Lung (tissue), 12 donors: ENCODE results near the gene ATP5PD. TPM values are rescaled to one million over a fixed set of nuclear protein-coding genes. Genes with fewer than 3 reads are reported as not detected.
"Not testable (repeated sequence)": the region's sequence is repeated elsewhere in the genome, so short reads cannot be mapped to it uniquely, and the experiment has no call there.

Source experiments
- ATAC-seq: fragments of 200-7000 bp; cut with Tn5 transposase; one replicate; pipeline ENCODE4 v1.9.1; 2020; ENCODE audit warnings: moderate number of reproducible peaks; ENCODE audit not compliant: insufficient read depth, low FRiP score
- DNase-seq, 3 donors: peaks; one replicate each; pipeline ENCODE4 v3.0.0-alpha.2; 2013 to 2017
- H3K27ac ChIP-seq, 2 donors: one replicate each; pipeline ENCODE4 v1.5.1; 2013; ENCODE audit warnings: mild to moderate bottlenecking in 2 of 2, moderate library complexity in 2 of 2, control low read depth in 1 of 2, inconsistent platforms in 1 of 2, low read depth in 1 of 2, low read length in 1 of 2
- H3K27me3 ChIP-seq, 3 donors: one replicate each; pipeline ENCODE4 v1.5.1; 2013; ENCODE audit warnings: low read length in 2 of 3; ENCODE audit not compliant: control insufficient read depth in 3 of 3, insufficient read depth in 3 of 3
- H3K36me3 ChIP-seq, 4 donors: one replicate each; pipeline ENCODE4 v1.5.1; 2013; ENCODE audit warnings: low read length in 4 of 4, mild to moderate bottlenecking in 1 of 4, moderate library complexity in 1 of 4; ENCODE audit not compliant: control insufficient read depth in 4 of 4, insufficient read depth in 4 of 4
- H3K4me1 ChIP-seq, 5 donors: one replicate each; pipeline ENCODE4 v1.5.1; 2013; ENCODE audit warnings: low read length in 5 of 5, mild to moderate bottlenecking in 2 of 5, moderate library complexity in 1 of 5; ENCODE audit not compliant: control insufficient read depth in 5 of 5, insufficient read depth in 5 of 5
- H3K4me3 ChIP-seq: one replicate; pipeline ENCODE4 v1.5.1; 2013; ENCODE audit warnings: mild to moderate bottlenecking, control low read depth, moderate library complexity
- H3K9ac ChIP-seq, 2 donors: one replicate each; pipeline ENCODE4 v1.5.1; 2013; ENCODE audit warnings: low read length in 2 of 2, control low read depth in 1 of 2; ENCODE audit not compliant: insufficient read depth in 1 of 2
- H3K9me3 ChIP-seq, 4 donors: one replicate each; pipeline ENCODE4 v1.5.1; 2013; ENCODE audit warnings: low read length in 3 of 4, mild to moderate bottlenecking in 1 of 4, moderate library complexity in 1 of 4; ENCODE audit not compliant: control insufficient read depth in 4 of 4, insufficient read depth in 3 of 4
- WGBS, 2 donors: extraction: QIAGEN DNeasy Blood & Tissue Kit; methylation state at CpG; one replicate each; pipeline ENCODE4 v1.1.7; 2013; 5-methylcytosine and 5-hydroxymethylcytosine counted together
- polyA plus RNA-seq, 2 donors: library from polyadenylated mRNA; stranded (reverse); fragments of 200-250 nt; gene quantifications; one replicate each; pipeline ENCODE4 v1.2.1, GENCODE V29; 2013
- total RNA-seq, 2 donors: library from RNA; depleted of rRNA in 1 of 2; stranded (reverse); fragments of >200 nt in 1 of 2; gene quantifications; one replicate each; pipeline ENCODE4 v1.2.1, GENCODE V29; 2014 to 2021
- TF ChIP-seq, protein P1 (sequence below): IDR thresholded peaks from 2 replicates; pipeline ENCODE4 v1.5.1; 2012; ENCODE audit warnings: mild to moderate bottlenecking; ENCODE audit errors: control extremely low read depth, extremely low read depth
- donor health status: control.
- donor health status: control.
- donor health status: Bipolar disorder and iron deficiency.
- donor health status: healthy.
- donor health status: DM: yes; HTN: yes; CAD: no.

Gene ATP5PD
- total and polyA plus RNA-seq, 4 donors, result 110 to 736 (median 257) TPM

DNA sequence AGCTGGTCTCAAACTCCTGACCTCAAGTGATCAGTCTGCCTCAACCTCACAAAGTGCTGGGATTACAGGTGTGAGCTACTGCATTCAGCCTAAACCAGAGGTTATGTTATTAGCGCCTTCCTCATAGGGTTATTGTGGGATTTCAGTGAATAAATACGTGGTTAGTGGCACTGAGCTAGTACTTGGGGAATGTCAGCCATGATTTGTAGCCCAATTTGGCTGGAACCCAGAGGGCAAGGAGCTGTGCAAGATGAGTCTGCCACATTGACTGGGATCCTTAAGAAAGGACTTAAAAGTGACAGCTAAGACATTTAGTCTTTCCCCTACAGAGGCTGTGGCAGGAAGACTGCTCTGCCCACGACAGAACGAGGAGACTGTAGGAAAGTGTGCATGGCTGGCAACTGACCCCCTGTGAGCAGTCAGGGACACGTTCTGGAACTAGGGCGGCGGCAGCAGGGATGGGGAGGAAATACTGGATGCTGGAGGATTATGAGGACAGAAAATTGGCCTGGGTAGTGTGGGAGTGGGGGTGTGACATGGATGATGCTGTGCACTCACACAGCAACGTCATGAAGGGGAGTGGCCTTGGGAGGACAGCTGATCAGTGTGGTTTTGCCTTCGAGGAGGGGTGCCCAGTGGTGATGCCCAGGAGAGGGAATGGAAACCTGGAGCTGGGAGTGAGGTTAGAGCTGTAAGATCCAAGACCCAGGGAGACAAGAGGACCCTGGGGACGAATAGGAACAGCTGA is 14.6 kb downstream of the ATP5PD start:
- ATAC-seq, result no peak
- peak overlapping the region in 1 of 2 donors; percentile 13 for H3K27ac ChIP-seq

DNA sequence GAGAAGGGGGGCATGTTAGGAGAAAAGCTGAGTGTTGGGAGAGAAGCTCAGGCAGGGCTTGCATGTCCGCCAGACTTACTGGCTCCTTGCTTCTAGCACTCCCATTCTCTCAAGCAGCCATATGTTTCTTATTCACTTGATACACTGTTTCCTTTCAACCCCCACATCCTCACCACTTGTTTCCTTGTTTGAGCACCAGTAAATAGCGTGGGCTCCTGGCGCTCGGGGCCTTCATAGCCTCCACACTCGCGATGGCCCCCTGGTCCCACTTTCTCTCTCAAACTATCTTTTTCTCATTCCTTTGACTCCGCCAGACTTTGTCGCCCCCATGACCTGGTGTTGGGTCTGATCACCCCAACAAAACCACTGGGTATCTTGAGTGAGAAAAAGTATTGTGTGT is 16.6 kb downstream of the ATP5PD start:
- H3K36me3 ChIP-seq, result no peaks in the 10 kb centered on the region
- no peak overlapping the region for H3K9ac ChIP-seq
- H3K4me3 ChIP-seq, result no peak overlapping the region
- 95 to 96% methylated on average over 8 of the region's 8 CpGs for WGBS, 2 donors
- TF ChIP-seq, protein P1, sequence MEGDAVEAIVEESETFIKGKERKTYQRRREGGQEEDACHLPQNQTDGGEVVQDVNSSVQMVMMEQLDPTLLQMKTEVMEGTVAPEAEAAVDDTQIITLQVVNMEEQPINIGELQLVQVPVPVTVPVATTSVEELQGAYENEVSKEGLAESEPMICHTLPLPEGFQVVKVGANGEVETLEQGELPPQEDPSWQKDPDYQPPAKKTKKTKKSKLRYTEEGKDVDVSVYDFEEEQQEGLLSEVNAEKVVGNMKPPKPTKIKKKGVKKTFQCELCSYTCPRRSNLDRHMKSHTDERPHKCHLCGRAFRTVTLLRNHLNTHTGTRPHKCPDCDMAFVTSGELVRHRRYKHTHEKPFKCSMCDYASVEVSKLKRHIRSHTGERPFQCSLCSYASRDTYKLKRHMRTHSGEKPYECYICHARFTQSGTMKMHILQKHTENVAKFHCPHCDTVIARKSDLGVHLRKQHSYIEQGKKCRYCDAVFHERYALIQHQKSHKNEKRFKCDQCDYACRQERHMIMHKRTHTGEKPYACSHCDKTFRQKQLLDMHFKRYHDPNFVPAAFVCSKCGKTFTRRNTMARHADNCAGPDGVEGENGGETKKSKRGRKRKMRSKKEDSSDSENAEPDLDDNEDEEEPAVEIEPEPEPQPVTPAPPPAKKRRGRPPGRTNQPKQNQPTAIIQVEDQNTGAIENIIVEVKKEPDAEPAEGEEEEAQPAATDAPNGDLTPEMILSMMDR, result no peak
- DNase-seq (no peak), ATAC-seq (no peak)
- no peak overlapping the region for H3K27ac ChIP-seq
- no peaks in the 10 kb centered on the region for H3K27me3 ChIP-seq
- peaks cover 0 to 16% (median 0%) of the 10 kb centered on the region in 5 donors for H3K4me1 ChIP-seq
- H3K9me3 ChIP-seq, result no peaks in the 10 kb centered on the region

More for the DNA sequence above, 14.6 kb downstream of the ATP5PD start:
- WGBS, 2 donors, result 12 to 19% methylated on average over 10 of the region's 10 CpGs
- TF ChIP-seq, protein P1, result no peak
- Histone ChIP-seq H3K27me3 (no peaks in the 10 kb centered on the region), H3K9ac (peak overlapping the region in 1 of 2 donors; percentile 16), H3K36me3 (no peaks in the 10 kb centered on the region), H3K4me1 (peaks cover 0 to 22% (median 0%) of the 10 kb centered on the region in 5 donors), H3K4me3 (no peak overlapping the region), H3K9me3 (no peaks in the 10 kb centered on the region)
- DNase-seq, result peak; percentile 79 to 85 (median 81)

DNA sequence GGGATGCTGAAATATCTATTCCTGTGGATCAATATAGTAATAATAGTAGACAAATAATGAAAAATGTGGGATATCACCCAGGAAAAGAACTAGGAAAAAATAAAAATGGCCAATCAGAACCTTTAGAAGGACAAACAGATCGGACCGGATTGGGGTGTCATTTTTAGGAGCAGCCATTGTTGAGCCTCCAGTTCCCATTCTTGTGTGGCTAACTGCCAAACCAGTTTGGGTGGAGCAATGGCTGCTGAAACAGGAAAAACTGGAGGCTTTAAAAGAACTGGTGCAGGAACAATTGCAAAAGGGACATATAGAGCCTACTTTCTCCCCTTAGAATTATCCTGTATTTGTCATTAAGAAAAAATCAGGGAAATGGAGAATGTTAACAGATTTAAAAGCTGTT is 20.1 kb downstream of the ATP5PD start:
- 19 to 60% methylated on average over 2 of the region's 2 CpGs for WGBS, 2 donors
- ATAC-seq, H3K4me1 ChIP-seq, DNase-seq, H3K27me3 ChIP-seq, H3K9ac ChIP-seq, H3K4me3 ChIP-seq, H3K27ac ChIP-seq, H3K9me3 ChIP-seq: not testable (repeated sequence)
- peaks cover 0 to 12% (median 1%) of the 10 kb centered on the region in 4 donors for H3K36me3 ChIP-seq

DNA sequence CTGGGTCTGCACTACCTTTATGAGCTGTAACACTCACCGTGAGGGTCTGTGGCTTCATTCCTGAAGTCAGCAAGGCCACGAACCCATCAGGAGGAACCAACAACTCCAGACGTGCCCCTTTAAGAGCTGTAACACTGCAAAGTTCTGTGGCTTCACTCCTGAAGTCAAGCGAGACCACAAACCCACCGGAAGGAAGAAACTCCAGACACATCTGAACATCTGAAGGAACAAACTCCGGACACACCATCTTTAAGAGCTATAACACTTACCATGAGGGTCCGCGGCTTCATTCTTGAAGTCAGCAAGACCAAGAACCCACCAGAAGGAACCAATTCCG is 21.4 kb downstream of the ATP5PD start:
- H3K36me3 ChIP-seq, result peaks cover 6 to 23% (median 8%) of the 10 kb centered on the region in 4 donors
- H3K27me3 ChIP-seq, ATAC-seq, H3K9ac ChIP-seq, H3K27ac ChIP-seq, H3K4me1 ChIP-seq, H3K4me3 ChIP-seq, DNase-seq, H3K9me3 ChIP-seq: not testable (repeated sequence)
- WGBS, 2 donors, result 29 to 69% methylated on average over 9 of the region's 9 CpGs
